ENCODE measurements around the gene ANKRD13D.

Gene ANKRD13D

DNA sequence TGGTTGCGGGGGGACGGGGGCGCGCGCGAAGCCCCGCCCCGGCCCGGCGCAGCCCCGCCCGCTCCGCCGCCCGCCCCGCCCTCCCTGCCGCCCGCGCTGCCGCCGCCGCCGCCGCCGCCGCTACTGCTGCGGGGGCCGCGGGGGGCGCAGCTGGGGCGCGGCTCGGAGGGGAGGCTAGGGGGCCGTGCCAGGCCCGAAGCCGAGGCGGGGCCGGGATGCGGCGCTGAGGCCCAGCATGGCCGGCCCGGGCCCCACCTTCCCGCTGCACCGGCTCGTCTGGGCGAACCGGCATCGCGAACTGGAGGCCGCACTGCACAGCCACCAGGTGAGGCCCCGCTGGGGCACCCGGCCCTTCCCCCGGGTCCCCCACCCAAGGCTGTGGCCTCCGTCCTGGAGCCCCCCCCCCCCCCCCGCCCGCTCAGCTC lies at the start of gene ANKRD13D:
Gene ANKRD13D, plus strand, starts transcription at position 78 of the 425 bp plus-strand sequence. Its CDS starts 158 bp downstream, at position 236.
- DNase-seq (ENCODE audit: low read depth) = peak; percentile 38

DNA sequence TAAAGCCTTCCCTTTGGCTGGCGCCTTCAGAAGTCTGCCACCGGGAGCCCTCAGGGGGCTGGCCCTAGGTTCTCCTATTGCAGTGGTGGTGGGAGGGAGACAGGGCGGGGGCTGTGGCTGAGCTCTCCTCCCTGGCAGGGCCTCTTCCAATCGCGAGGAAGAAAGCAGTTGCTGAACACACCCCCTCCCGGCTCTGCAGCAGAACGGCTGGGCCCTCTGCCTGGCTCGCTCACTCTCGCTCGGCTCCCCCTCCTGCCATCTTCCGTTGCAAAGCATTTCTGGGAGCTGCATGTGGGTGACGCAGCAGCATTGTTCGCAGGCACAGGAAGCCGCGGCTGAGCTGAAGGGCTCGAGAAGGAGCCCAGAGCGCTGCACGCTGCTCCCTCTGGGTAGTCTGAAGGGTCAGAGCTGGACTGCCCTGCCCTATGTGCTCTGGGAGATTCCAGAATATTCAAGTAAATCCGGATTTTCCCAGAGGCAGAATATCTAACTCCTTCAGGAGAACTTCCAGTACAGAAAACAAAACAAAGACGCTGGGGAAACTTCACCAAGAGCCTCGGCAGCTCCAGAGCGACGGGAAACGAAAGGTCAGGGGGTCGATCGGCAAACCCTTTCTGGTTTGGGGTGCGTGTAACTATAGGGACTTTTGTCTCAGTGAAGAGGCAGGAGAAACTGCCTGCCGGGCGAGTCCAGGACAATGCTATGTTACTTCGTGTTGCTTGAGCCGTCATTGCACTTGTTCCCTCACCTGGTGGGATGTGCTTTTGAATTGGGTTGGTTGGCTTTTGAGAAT lies 49.1 kb upstream of the ANKRD13D start:
- DNase-seq (ENCODE audit: low read depth) = peak; percentile 99

- DNase-seq (ENCODE audit: low read depth) = peak; percentile 83
These were observed 48.3 kb upstream of the ANKRD13D start for GRCh38 chr11:67240576-67241389.

DNA sequence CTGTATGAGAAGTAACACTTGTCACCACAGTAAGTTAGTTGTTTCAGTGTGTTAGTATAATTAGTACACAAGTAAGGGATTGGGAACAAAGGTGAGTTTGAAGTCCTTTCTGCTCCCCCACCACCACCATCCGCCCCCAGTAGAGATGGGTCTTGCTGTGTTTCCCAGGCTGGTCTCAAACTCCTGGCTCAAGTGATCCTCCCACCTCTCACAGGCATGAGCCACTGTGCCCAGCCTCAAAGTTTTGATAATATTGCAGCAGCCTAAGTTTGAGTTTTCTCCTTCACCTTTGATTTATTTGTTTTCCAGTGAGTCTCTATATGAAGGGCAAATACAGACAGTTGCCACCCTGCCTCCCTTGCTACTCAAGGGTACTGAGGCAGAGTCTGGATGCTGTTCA lies 46.6 kb upstream of the ANKRD13D start:
- no peak for DNase-seq (ENCODE audit: low read depth)

DNA sequence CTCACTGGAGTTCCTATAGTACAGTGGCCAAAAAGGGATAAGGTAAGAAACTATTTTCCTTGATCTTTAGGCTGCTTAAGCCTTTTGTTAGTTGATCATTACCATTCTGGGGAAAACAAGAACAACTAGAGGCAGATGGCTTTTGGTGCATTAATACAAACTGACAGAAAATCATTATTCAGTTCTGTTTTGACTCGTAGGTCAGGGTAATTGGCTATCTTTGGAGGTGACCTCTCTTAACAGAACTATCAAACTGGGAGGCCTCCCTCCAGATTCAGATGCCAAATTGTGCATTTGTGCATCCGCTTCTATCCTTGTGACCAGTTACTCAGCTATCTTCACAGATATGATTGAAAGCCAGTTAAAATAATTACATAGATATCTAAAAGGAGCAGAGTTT lies 46.1 kb upstream of the ANKRD13D start:
- no peak for DNase-seq (ENCODE audit: low read depth)

DNA sequence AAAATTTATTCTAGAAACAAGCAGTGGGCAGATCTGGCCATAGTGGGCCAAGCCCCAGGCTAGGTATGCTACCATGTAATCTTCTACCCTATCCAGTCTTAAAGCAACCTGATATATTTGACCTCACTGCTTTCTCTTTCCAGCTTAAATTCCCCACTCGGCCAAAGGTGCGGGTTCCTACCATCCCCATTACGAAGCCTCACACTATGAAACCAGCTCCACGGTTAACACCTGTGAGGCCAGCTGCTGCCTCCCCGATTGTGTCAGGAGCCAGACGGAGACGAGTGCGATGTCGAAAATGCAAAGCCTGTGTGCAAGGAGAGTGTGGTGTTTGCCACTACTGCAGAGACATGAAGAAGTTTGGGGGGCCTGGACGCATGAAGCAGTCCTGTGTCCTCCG lies 44.1 kb upstream of the ANKRD13D start:
- no peak for DNase-seq (ENCODE audit: low read depth)

DNA sequence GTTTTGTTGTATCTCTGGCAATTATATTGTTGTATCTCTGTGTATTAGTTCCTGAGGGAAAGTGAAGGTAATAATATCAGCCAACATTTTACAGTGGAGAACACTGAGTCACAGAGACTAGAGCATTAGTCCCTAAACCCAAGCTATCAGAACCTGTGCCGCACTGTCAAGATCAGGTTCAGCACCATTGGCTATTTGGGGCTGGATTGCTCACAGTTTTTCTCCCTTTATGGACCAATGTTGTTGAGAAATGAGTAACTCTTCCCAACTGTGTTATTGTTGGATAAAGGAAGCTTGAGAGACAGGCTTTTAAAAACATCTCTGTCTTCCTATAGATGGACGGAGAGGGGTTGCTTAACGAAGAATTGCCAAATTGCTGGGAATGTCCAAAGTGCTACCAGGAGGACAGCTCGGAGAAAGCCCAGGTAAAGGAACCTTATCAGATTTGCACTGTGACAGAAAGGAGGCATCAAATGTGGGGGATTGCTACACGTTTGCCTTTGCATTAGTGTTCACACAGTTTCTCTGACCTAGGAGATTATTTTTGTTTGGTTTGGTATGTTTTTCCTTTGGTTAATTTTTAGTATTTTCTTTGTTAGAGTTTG lies 41.1 kb upstream of the ANKRD13D start:
- DNase-seq (ENCODE audit: low read depth) = no peak

DNA sequence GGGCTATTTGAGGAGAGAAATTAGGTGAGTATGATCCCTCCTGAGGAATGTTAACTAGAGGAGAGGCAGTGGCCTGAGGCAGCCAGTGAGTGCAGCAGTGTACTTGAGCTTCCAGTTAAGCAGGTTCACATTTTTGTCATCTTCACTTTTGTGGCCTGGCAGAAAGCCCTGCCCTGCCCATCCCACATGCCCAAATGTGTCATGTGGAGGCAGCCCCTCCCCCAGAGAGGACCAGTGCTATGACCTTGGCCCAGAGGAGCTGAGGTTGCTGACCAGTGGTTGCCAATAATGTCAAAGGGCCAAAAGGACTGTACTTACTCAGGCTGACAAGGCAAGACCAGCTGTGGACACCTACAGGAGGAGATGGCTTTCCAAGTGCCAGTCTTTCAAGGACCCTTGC lies 40.5 kb upstream of the ANKRD13D start:
- peak; percentile 68 for DNase-seq (ENCODE audit: low read depth)

- no peak for DNase-seq (ENCODE audit: low read depth)
These were observed 38.8 kb upstream of the ANKRD13D start for GRCh38 chr11:67250059-67251043.

- DNase-seq (ENCODE audit: low read depth) = no peak
These were observed 37.3 kb upstream of the ANKRD13D start for GRCh38 chr11:67251841-67252240.

DNA sequence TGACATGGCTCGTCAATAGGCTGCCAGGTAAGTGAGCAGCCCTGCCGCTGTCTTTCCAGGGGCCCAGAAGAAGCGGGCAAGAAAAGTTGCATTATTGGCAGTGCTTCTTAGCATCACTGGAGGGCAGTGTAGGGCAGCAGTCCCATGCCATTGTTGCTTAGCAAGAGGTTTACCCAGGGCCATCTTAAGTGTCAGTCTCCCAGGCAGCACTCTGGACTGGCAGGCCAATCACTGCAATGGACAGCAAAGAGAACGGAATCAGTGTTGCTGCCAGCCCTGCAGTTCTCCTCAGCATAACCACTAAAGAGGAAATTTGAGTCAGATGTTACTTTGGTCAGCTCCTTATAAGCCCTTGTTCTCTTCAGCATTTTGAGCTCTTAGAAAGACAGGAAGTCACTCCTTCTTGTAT lies 36.3 kb upstream of the ANKRD13D start:
- peak; percentile 69 for DNase-seq (ENCODE audit: low read depth)

DNA sequence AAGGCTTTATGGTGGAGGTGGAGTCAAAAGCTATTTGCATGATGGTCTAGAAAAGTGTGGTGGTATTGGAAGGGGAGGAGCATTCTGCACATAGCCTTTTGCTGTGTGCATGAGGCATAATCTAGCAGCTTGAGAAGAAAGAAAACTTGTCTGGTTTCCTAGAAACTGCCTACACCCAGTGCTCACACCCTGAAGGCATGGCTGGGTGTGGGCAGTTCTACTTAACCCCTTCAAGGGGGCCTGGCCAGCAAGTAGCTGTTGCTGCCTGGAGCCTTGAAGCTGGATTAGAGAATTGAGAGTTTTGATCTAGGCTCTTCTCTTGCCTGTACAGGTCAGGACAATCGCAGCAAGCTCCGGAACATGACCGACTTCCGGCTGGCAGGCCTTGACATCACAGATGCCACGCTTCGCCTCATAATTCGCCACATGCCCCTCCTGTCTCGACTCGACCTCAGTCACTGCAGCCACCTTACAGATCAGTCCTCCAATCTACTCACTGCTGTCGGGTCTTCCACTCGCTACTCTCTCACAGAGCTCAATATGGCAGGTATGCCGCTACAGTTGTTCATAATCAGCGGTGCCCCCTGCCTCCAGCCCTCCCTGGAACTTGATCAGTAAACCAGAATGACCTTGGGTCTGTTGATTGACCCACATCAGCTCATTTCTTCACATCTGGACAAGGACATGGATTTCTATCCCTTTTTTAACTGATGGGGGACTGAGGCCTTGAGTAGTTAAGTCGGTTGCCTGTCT lies 35.1 kb upstream of the ANKRD13D start:
- no peak for DNase-seq (ENCODE audit: low read depth)

GRCh38 chr11:67254798-67255197 lies 34.3 kb upstream of the ANKRD13D start:
- DNase-seq (ENCODE audit: low read depth) = no peak

GRCh38 chr11:67255353-67255752 lies 33.8 kb upstream of the ANKRD13D start:
- no peak for DNase-seq (ENCODE audit: low read depth)

DNA sequence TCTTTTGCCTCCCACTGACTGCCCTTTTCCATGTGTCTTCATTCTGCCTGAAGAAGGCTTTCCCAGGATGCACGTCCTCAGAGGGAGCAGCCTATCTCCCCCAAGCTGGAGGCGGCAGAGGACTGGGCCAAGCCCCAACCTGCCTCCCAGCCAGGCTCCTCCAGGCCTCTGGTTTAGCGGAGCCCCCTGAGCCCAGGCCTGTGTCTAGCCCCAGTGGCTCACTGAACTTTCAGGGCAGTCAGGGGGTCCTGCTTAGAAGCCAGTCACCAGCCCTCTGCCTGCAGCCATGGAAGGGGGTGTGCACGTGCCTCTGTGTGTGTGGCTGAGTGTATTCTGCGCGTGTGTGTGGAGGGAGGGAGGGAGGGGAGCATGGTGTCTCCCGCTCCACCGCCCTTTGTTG lies 33.2 kb upstream of the ANKRD13D start:
- no peak for DNase-seq (ENCODE audit: low read depth)

DNA sequence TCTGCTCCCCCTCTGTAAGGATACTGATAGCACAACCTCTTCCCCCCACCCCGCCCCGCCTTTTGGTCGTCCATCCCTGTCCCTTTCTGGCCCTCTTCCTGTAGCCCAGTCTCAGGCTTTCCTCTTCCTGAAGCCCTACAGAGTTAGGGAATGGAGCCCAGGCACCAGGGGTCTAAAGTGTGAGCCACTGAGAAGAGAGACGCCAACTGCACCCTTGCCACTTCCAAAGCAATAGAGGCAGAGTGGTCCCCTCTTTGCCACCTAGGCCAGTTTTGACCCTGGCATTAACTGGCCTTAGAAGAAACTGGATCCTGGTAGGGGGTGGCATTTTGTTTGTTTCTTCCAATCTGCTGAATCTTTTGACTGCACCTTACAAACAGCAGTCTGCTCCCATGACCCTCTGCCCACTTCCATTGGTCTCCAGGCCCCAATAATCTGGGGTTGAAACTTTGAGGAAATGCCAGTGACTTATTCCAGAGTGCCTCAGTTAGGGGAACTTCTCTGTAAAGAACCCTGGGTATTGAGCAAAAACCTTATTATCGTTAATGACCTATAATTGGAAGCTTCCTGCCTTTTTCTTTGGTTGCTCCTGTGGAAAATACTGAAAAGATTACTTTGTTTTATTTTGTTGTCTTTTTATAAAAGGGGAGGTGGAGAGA lies 32.5 kb upstream of the ANKRD13D start:
- DNase-seq (ENCODE audit: low read depth) = no peak

GRCh38 chr11:67260406-67260805 lies 28.7 kb upstream of the ANKRD13D start:
- no peak for DNase-seq (ENCODE audit: low read depth)

DNA sequence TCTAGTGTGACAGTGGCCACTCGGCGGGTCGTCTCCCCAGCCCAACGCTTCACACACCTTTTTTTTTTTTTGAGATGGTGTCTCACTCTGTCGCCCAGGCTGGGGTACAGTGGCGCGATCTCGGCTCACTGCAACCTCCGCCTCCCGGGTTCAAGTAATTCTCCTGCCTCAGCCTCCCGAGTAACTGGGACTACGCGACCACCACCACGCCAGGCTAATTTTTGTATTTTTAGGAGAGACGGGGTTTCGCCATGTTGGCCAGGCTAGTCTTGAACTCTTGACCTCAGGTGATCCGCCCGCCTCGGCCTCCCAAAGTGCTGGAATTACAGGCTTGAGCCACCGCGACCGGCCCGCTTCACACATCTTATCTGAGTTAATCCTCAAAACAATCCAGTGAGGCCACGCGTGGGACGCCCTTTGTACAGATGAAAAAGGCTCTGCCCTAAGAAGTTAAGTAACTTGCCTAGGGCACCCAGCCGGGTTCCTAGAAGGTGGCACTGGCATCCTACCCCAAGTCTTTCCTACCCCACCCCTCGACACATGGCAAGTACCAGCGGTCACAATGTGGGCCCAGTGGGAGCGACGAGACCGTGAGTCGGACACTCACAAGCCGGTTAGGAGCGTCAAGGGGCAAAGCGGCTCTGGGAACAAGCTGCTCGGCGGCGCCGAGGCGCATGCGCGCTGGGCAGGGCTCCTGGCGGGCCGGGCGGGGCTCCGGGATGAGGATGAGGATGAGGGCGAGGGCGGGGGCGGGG lies 28.0 kb upstream of the ANKRD13D start:
- peak; percentile 72 for DNase-seq (ENCODE audit: low read depth)

DNA sequence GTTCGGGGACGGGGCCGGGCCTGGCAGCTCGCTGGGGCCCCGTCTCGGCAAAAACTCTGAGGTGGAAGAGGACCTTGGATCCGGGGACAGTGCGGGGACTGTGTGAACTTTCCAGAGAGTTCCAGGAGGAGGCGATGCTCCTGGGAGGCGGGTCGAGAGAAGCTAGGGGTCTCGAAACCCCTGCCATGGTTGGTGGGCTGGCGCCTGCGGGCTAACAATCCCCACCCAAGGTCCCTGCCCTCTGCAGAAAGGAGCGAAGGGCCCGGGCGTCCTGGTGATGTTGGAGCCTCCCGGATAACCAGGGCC lies 27.5 kb upstream of the ANKRD13D start:
- DNase-seq (ENCODE audit: low read depth) = no peak

Measured in EH (cell line).